GM18951 (cell line): ENCODE results near the gene SIX5.
A peak's percentile ranks its signal among the peaks of the same experiment; 100 is the strongest.

ENCODE experiments used
- POLR2A ChIP-seq: IDR thresholded peaks from 4 replicates; pipeline ENCODE4 v1.6.1; 2011; ENCODE audit warnings: mild to moderate bottlenecking; ENCODE audit not compliant: insufficient read length, insufficient read depth; ENCODE audit errors: extremely low read depth
- in situ Hi-C: fragments of 300-500 bp; cut with MboI; formaldehyde crosslinking; loops from one replicate; pipeline ENCODE4 v1.12.0; 2022; ENCODE audit warnings: low sequenced_read_pairs, mixed read lengths, inconsistent platforms; ENCODE audit not compliant: unreplicated experiment

Gene SIX5

DNA sequence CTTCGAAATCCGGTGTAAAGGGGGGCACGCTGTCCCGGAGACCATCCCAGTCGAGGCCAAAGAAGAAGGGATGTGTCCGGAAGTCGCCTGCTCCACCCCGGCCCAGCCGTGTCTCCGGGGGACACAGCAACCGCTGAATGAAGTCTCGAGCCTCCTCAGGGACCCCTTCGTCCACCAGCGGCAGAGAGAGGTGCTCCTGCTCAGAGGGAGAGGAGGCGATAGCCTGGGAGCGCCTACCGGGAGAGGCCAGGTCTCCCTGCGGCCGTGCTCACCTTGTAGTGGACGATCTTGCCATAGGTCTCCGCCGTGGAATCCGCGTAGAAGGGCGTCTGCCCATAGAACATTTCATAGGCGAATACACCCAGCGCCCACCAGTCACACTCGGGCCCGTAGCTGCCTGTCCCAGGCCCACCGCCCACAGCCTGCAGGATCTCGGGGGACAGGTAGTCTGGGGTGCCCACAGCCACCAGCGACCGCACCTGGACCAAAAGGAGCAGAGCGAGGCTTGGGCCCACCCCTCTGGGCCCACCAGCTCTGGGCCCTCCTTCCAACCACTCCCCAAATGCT, 8.4 kb upstream of the SIX5 start:
- no peak for TF ChIP-seq POLR2A

DNA sequence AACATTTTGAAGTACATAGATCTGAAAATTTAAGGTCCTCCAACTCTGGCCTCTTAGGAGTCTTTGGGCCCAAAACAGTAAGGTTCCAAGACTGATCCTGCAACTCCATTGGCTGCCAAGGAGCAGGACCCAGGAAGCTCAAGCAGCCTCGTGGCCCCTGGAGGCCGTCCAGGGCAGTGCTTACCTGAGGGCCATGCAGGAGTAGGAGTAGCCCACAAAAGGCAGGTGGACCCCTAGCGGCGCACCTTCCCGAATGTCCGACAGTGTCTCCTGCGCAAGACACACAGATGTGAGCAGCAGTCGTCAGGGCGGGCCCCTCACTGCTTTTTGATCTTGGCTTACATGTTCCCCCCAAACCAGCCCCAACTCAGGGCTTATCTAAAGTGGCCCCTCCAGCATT, 5.7 kb upstream of the SIX5 start:
- in situ Hi-C loops = no loop called here
- no peak for TF ChIP-seq POLR2A

More for the DNA sequence above, 8.4 kb upstream of the SIX5 start:
- in situ Hi-C loops = no loop called here

DNA sequence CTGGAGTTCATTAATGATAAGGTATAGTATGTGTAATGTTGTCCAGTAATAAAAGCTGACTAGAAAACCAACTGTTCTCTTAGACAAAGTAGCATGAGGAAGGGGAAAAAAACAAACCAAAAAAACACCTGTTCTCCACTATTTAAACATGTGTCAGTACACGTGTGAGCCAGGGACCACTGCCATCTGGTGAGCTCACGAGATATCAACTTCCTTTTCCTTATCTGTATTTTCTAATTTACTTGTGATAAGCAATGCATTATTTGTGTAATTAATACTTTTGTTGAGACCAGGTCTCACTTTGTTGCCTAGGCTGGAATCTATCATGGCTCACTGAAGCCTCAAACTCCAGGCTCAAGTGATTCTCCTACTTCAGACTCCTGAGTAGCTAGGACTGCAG, 4.3 kb upstream of the SIX5 start:
- no peak for TF ChIP-seq POLR2A
- in situ Hi-C loops = no loop called here

DNA sequence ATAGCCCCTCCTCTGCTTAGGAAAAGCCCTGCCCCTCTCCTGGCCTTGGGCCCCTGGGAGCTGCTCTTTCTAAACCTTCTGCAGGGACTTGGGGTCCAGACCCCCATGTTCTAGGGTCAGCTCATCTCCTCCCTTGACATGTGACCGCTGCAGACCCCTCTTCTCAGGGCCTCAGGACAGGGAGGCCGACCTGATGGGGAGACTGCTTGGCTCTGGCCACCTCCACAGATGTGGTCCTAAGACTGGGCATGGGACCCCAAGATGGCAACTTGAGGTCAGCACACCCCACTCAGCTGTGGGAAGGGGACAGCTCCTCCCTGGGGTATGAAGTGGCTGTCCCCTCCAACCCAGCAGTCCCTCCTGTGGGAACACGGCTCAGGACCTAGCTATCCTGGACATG, 3.9 kb upstream of the SIX5 start:
- in situ Hi-C loops = no loop called here
- TF ChIP-seq POLR2A = no peak

DNA sequence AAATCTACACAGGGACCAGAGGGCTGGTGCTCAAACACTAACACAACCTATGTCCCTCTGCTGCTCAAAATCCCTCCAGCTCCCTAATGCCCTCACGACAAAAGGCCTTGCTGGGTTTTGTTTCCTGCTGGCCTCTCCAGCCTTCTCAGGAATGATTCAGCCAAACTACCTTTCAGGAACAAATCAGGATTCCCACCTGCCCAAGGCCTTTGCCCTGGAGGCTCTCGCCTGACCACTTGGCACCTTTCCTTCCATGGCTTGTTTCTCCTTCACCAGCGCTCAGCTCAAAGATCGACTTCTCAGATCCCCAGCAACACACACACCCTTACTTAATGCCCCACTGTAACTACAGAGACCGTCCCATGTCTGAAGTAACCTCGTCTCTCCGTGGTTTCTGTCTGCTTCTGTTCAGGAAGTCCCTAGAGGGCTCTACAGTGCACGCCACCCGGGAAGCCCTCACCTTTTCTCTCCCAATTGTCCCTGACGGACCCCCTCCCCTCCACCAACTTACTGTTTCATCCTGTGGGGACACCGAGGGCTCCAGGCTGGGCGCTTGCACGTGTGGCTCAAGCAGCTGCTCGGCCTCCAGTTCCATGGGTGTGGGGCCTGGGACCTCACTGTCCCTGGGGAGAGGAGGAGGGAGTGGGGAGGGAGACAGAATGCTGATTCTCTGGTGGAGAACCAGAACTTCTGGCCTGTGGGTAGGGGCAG, 3.2 kb upstream of the SIX5 start:
- TF ChIP-seq POLR2A = no peak
- in situ Hi-C loops = no loop called here

DNA sequence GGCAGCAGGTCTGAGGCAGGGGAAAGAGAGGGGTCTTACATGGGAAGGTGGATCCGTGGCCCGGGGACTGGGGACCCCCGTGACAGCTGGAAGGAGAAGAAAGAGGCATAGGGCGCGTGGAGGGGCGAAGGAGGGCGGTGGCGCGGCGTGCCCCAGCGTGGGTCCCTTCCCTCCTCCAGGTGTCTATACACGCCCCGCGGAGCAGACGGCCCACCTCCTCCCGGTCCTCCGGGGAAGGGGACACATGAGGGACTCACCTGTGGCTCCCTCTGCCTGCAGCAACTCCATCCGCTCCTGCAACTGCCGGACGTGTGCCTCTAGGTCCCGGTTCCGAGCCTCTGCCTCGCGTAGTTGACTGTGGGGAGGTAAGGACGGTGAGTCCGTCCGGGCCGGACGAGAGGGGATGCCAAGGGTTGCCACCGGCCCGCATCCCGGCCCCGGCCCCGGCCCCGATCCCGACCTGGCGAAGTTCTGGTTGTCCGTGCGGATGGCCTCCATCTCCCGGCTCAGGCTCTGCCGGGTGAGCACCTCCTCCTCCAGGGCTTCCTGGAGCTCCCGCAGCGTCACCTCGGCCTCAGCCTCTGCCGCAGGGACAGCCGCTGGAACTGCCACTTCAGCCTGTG, 2.4 kb upstream of the SIX5 start:
- peak; percentile 15 for TF ChIP-seq POLR2A
- in situ Hi-C loops = no loop called here

DNA sequence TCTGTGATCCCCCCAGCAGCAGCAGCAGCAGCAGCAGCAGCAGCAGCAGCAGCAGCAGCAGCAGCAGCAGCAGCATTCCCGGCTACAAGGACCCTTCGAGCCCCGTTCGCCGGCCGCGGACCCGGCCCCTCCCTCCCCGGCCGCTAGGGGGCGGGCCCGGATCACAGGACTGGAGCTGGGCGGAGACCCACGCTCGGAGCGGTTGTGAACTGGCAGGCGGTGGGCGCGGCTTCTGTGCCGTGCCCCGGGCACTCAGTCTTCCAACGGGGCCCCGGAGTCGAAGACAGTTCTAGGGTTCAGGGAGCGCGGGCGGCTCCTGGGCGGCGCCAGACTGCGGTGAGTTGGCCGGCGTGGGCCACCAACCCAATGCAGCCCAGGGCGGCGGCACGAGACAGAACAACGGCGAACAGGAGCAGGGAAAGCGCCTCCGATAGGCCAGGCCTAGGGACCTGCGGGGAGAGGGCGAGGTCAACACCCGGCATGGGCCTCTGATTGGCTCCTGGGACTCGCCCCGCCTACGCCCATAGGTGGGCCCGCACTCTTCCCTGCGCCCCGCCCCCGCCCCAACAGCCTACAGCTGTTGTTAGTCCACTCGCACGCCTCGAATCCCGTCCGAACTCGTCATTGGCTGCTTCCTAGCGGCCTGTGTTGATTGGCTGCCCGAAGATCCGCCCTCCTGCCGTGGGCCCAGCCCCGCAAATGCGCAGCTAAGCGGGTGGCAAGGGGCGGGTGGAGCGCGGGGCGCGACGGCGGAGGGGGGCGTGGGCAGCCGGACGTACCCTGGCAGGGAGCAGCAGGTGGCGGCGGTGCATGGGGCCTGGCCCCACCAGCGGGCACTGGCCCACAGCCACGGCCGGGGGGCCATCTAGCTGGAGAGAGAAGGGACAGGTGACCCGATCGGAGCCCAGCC, 1.4 kb upstream of the SIX5 start:
- in situ Hi-C loops = no loop called here
- peak; percentile 56 for TF ChIP-seq POLR2A

DNA sequence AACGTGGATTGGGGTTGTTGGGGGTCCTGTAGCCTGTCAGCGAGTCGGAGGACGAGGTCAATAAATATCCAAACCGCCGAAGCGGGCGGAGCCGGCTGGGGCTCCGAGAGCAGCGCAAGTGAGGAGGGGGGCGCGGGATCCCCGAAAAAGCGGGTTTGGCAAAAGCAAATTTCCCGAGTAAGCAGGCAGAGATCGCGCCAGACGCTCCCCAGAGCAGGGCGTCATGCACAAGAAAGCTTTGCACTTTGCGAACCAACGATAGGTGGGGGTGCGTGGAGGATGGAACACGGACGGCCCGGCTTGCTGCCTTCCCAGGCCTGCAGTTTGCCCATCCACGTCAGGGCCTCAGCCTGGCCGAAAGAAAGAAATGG, 754 bp upstream of the SIX5 start:
- in situ Hi-C loops = no loop called here

DNA sequence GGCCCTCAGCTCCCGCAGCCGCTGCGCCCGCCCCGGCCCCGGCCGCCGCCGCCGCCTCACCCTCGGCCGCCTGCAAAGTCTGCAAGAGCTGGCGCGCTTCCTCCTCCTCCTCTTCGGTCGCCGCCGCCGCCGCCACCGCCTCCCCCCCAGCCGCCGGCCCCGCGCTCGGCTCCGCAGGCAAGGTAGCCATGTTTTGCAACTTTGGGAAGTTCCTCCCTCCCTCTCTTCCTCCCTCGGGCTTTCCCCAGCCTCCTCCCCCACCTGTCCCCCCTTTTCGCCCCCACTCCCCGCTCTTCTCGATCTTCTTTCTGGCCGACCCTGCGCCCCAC, 433 bp downstream of the SIX5 start:
- TF ChIP-seq POLR2A = no peak
- in situ Hi-C loops = no loop called here

More for the DNA sequence above, 754 bp upstream of the SIX5 start:
- TF ChIP-seq POLR2A = no peak

DNA sequence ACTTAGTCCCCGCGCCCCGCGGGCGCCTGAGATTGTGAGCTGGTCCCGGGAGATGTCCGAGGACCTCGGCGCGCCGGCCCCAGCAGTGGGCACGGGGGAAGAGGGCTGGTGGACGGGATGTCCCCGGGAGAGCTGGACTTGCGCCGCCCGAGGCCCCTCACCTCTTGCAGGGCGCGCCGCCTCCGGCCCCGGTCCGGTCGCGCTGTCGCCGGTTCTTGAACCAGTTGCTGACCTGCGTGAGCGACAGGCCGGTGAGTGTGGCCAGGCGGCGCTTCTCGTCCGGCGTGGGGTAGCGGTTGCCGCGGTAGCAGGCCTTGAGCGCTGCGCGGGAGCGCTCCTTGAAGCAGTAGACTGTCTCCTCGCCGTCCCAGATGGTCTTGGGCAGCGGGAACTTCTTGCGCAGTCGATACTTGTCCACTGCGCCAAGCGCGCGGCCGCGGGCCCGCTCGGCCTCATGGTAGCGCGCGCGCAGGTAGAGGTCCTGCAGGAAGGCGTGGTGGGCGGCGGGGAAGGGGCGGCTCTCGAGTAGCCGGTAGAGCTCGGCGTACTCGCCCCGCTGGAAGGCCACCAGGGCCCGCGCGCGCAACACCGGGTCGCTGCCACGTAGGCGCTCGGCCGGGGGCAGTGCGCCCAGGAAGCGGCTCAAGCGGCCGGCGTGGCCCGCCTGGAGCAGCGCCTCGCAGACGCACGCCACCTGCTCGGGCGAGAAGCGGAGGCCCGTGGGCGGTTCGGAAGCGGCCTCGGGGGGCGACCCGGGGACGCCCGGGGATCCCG, 984 bp downstream of the SIX5 start:
- in situ Hi-C loops = no loop called here
- TF ChIP-seq POLR2A = peak; percentile 58

DNA sequence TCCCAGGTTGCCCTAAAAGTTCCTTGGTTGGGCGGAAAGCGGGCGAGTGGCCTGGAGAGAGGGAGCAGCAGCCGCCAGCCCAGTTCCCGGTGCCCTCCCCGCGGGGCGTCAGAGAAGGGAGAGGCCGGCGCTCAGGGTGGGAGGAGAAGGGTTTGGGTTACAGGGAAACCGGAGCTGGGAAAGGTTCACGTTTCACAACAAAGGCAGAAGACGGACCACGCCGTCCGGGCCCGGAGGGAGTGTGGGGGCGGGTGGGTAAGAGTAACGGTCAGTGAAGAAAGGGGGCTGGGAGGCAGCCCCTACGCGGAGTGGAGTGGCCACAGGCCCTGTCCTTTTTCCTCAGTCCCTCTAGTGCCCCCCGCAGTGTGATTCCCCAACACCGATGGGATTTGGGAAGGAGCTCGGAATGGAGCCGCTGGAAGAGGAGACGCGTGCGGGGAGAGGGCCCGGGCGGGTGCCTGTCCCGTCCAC, 1.6 kb downstream of the SIX5 start:
- no peak for TF ChIP-seq POLR2A
- in situ Hi-C loops = no loop called here

DNA sequence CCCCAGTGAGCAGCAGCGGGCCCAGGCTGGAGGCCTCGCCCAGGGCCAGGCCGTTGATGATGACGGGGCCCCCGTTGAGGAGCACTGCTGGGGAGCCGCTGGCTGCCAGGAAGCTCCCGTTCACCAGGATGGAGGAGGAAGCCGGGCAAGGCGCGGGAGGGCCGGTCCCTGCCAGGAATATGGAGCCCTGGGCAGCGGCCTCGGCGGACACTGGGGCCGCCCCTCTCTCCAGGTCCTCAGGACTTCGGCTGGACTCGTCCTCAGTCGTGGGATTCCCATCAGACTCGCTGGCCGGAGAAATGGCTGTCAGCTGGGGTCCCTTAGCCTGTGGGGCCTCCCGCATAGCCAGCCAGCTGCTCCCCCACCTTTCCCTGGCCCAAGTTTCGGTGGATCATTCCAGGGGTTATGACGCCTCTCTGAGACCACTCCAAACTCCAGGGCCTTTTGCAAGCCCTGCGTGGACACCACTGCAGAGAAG, 2.1 kb downstream of the SIX5 start:
- in situ Hi-C loops = no loop called here
- TF ChIP-seq POLR2A = no peak
